GM12878 (cell line): ENCODE measurements around the gene MAMLD1. TPM values are rescaled to one million over a fixed set of nuclear protein-coding genes. Genes with fewer than 3 reads are reported as not detected.

Experiments
- ATAC-seq: fragments of 200-7000 bp; cut with Tn5 transposase; 3 replicates; pipeline ENCODE4 v1.9.1; 2020; ENCODE audit warnings: mild to moderate bottlenecking, moderate library complexity
- BruUV-seq: library from RNA; stranded (reverse); fragments of 400-500 nt; replicated peaks from 2 replicates; lab custom pipeline; 2021; lab: Mats Ljungman, UMichigan
- CTCF ChIA-PET: fragments of 300-600 bp; sonication (Branson Sonifier 250); formaldehyde crosslinking; extraction: SDS; loops from one replicate; lab custom pipeline; 2021; ENCODE audit warnings: inconsistent platforms; lab: Yijun Ruan, JAX
- POLR2A ChIA-PET: fragments of 350-600 bp; formaldehyde crosslinking; extraction: SDS; loops from one replicate; lab custom pipeline; 2021; ENCODE audit warnings: inconsistent platforms; lab: Charles Lee
- RAD21 ChIA-PET: fragments of 300-600 bp; sonication (Branson Sonifier 250); formaldehyde crosslinking; loops from one replicate; lab custom pipeline; 2023; ENCODE audit warnings: antibody characterized with exemption; ENCODE audit not compliant: unreplicated experiment; lab: Charles Lee
- SMC1A ChIA-PET: fragments of 300-600 bp; sonication (Branson Sonifier 250); formaldehyde crosslinking; loops from one replicate; lab custom pipeline; 2023; ENCODE audit not compliant: unreplicated experiment, uncharacterized antibody; lab: Charles Lee
- DNase-seq: peaks from one replicate; pipeline ENCODE4 v3.0.0-alpha.2; 2011; ENCODE audit warnings: low read depth, low spot score
- FAIRE-seq: peaks from 3 replicates; lab custom pipeline; 2011; peaks lifted over from hg19 to GRCh38; lab: Jason Lieb, UNC
- H2AFZ ChIP-seq: 2 replicates; pipeline ENCODE4 v1.6.0; 2011; ENCODE audit warnings: low read depth, low read length, control low read depth; ENCODE audit not compliant: control insufficient read depth
- H3K27ac ChIP-seq: 2 replicates; pipeline ENCODE4 v1.5.1; 2011; ENCODE audit warnings: control low read depth; ENCODE audit not compliant: control insufficient read depth, insufficient read depth
- H3K27me3 ChIP-seq, 2 experiments: replicated peaks in 1 of 2; 2 replicates each; pipeline versions ENCODE4 v1.6.0 to v1.6.1; 2011; ENCODE audit warnings: low read length in 1 of 2; ENCODE audit not compliant: control insufficient read depth in 2 of 2, insufficient read depth in 2 of 2
- H3K36me3 ChIP-seq, 2 experiments: 2 replicates each; pipeline ENCODE4 v1.5.1; 2011; ENCODE audit warnings: low read length in 1 of 2; ENCODE audit not compliant: control insufficient read depth in 2 of 2, insufficient read depth in 2 of 2
- H3K4me1 ChIP-seq: 2 replicates; pipeline ENCODE4 v1.6.1; 2011; ENCODE audit warnings: mild to moderate bottlenecking, low read length, moderate library complexity, mixed read lengths; ENCODE audit not compliant: control insufficient read depth, insufficient read depth
- H3K4me2 ChIP-seq: 2 replicates; pipeline ENCODE4 v1.6.0; 2011; ENCODE audit warnings: control low read depth; ENCODE audit not compliant: control insufficient read depth, insufficient read depth
- H3K4me3 ChIP-seq: fragments of 200-600 bp; sonication (generic); 2 replicates; pipeline ENCODE4 v1.5.1; 2016
- H3K79me2 ChIP-seq: 2 replicates; pipeline ENCODE4 v1.6.0; 2011; ENCODE audit warnings: low read length; ENCODE audit not compliant: control insufficient read depth, insufficient read depth
- H3K9ac ChIP-seq: 2 replicates; pipeline ENCODE4 v1.8.0; 2011; ENCODE audit warnings: low read length, control low read depth, mixed read lengths; ENCODE audit not compliant: control insufficient read depth, insufficient read depth
- H3K9me3 ChIP-seq: replicated peaks from 3 replicates; pipeline ENCODE4 v1.5.1; 2011; ENCODE audit warnings: mild to moderate bottlenecking, low read length; ENCODE audit not compliant: control insufficient read depth, insufficient read depth
- H4K20me1 ChIP-seq: 2 replicates; pipeline ENCODE4 v1.6.0; 2011; ENCODE audit not compliant: control insufficient read depth, insufficient read depth
- ESRRA ChIP-seq: IDR thresholded peaks from 2 replicates; pipeline ENCODE4 v1.6.1; 2012; ENCODE audit warnings: mild to moderate bottlenecking, low read length, improper control_type of control experiment
- MEF2A ChIP-seq: IDR thresholded peaks from 2 replicates; pipeline ENCODE4 v1.6.1; 2011; ENCODE audit warnings: low read depth, mild to moderate bottlenecking, low read length, moderate library complexity; ENCODE audit not compliant: insufficient read depth
- POLR2AphosphoS2 ChIP-seq: IDR thresholded peaks from 2 replicates; pipeline ENCODE4 v1.6.1; 2011; ENCODE audit warnings: low read depth, mild to moderate bottlenecking, low read length, improper control_type of control experiment, moderate library complexity
- RELA ChIP-seq: fragments of 450-650 bp; IDR thresholded peaks from 2 replicates; pipeline ENCODE4 v1.8.0; 2014; ENCODE audit warnings: borderline replicate concordance; ENCODE audit not compliant: partially characterized antibody
- WGBS: methylation state at CpG from one replicate; pipeline ENCODE4 v1.1.6; 2016; ENCODE audit warnings: low lambda C conversion rate; ENCODE audit not compliant: insufficient replicate concordance, insufficient coverage; ENCODE audit errors: missing lambda C conversion rate; 5-methylcytosine and 5-hydroxymethylcytosine counted together
- in situ Hi-C: fragments of 300-500 bp; cut with MboI; formaldehyde crosslinking; loops from 9 replicates; pipeline ENCODE4 v1.14.3; 2018; ENCODE audit warnings: mixed read lengths
- intact Hi-C: fragments of 100-400 bp; cut with micrococcal nuclease; formaldehyde crosslinking; loops from one replicate; pipeline ENCODE4 v1.14.2; 2022; ENCODE audit not compliant: unreplicated experiment
- polyA plus RNA-seq, 11 experiments: library from polyadenylated mRNA; depleted of rRNA in 4 of 11; unstranded in 6 of 11; stranded (reverse) in 5 of 11; fragments of >200 nt; fragmentation: Nextera tagmentation in 4 of 11; fragmentation: Illumina TruSeq in 1 of 11; extraction: Ambion mirVana in 4 of 11; extraction: Trizol in 1 of 11; gene quantifications; 1 replicate in 1 of 11; 2 replicates in 10 of 11; pipeline versions ENCODE4 v1.2.1 to v1.2.3, GENCODE V29; 2011 to 2016; ENCODE audit warnings: inconsistent platforms in 2 of 11, missing spikeins in 2 of 11, low read depth in 1 of 11
- total RNA-seq, 4 experiments: library from RNA; depleted of rRNA in 3 of 4; stranded (reverse); fragments of >200 nt in 3 of 4; fragmentation: Illumina TruSeq in 1 of 4; extraction: Trizol in 1 of 4; gene quantifications; 2 replicates each; pipeline versions ENCODE4 v1.2.1 to v1.2.3, GENCODE V29; 2013 to 2021
- TF ChIP-seq, protein P1 (sequence below): IDR thresholded peaks from 2 replicates; pipeline ENCODE4 v1.6.1; 2012; ENCODE audit warnings: low read depth, low read length, improper control_type of control experiment
- TF ChIP-seq, protein P2 (sequence below): IDR thresholded peaks from 2 replicates; pipeline ENCODE4 v1.6.1; 2011; ENCODE audit warnings: low read depth, low read length, improper control_type of control experiment, borderline replicate concordance

The MAMLD1 gene
- total and polyA plus RNA-seq, 10 of the 15 experiments (the other 5 are each of a cell fraction or from before 2014, with no cell fraction given) = 0.03 to 0.05 TPM; not detected in 8

DNA sequence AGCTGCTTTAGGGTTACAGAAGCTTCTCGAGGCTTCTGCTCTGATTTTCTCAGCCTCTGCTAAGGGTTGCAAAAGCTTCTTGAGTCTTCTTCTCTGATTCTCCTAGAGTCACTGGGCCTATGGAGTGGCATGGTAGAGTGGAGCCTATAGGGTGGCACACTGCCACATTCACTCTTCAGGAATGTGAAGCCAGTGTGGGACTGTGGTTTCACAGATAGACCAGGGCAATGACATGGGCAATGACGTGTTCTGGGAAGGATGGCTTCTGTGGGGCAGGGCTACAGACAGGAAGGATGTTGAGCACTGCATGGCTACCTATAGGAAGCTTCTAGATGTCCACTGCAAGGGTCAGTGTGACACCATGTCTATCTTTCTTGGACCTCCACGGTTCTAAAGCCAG, 11.0 kb upstream of the MAMLD1 start:
- DNase-seq (no peak), ATAC-seq (no peak), FAIRE-seq (no peak)
- TF ChIP-seq ESRRA (no peak), MEF2A (no peak)
- TF ChIP-seq, protein P1, sequence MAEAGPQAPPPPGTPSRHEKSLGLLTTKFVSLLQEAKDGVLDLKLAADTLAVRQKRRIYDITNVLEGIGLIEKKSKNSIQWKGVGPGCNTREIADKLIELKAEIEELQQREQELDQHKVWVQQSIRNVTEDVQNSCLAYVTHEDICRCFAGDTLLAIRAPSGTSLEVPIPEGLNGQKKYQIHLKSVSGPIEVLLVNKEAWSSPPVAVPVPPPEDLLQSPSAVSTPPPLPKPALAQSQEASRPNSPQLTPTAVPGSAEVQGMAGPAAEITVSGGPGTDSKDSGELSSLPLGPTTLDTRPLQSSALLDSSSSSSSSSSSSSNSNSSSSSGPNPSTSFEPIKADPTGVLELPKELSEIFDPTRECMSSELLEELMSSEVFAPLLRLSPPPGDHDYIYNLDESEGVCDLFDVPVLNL = no peak
- no peak overlapping the region for H3K4me3 ChIP-seq
- WGBS = 0% methylated on average over 3 of the region's 3 CpGs
- H3K27me3 ChIP-seq = no peaks in the 10 kb centered on the region; a peak in 1 of 4 replicates
- BruUV-seq = no TSS peak
- SMC1A ChIA-PET = no interaction called here
- no peaks in the 10 kb centered on the region for H4K20me1 ChIP-seq
- H3K9me3 ChIP-seq = no peaks in the 10 kb centered on the region; the same call in 2 of the 3 replicates
- no peaks in the 10 kb centered on the region for H3K4me1 ChIP-seq
- H3K27ac ChIP-seq = no peak overlapping the region
- no peaks in the 10 kb centered on the region for H3K36me3 ChIP-seq
- RAD21 ChIA-PET = no interaction called here
- in situ Hi-C loops (no loop called here), intact Hi-C loops (no loop called here)
- H2AFZ ChIP-seq = no peak overlapping the region
- H3K4me2 ChIP-seq = no peak overlapping the region
- CTCF ChIA-PET = no interaction called here
- H3K9ac ChIP-seq = no peak overlapping the region
- POLR2A ChIA-PET = no interaction called here
- H3K79me2 ChIP-seq = no peaks in the 10 kb centered on the region

DNA sequence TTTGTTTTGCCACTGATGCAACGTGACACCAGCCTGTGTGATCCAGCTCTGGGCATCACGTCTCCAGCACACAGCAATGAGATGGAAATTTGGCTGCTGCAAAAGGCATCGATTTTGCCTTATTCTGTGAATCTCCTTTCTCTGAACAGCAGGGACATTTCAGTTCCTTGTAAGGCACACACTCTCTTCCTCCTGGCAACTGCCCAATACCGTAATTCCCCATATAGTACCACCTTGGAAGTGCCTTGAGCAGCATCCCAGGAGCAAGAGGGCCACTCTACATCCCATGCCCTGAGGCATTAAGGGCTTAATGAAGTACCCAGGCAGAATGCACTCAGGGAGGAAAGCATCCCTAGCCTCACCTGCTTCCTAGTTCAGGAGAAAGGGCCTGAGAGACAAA, 10.5 kb upstream of the MAMLD1 start:
- no peaks in the 10 kb centered on the region; the same call in 2 of the 3 replicates for H3K9me3 ChIP-seq
- H3K4me3 ChIP-seq = no peak overlapping the region
- no peak for ATAC-seq
- H2AFZ ChIP-seq = no peak overlapping the region
- H4K20me1 ChIP-seq = no peaks in the 10 kb centered on the region
- FAIRE-seq = no peak
- in situ Hi-C loops (no loop called here), intact Hi-C loops (no loop called here)
- H3K79me2 ChIP-seq = no peaks in the 10 kb centered on the region
- SMC1A ChIA-PET = no interaction called here
- H3K27me3 ChIP-seq = no peaks in the 10 kb centered on the region; a peak in 1 of 4 replicates
- POLR2A ChIA-PET = no interaction called here
- DNase-seq = no peak
- WGBS = 27% methylated on average over 4 of the region's 4 CpGs
- no TSS peak for BruUV-seq
- no peak overlapping the region for H3K4me2 ChIP-seq
- H3K36me3 ChIP-seq = no peaks in the 10 kb centered on the region
- no peak overlapping the region for H3K9ac ChIP-seq
- CTCF ChIA-PET = interaction anchor here (1.3 kb wide), 1 partner anchor 14 kb away, joined by 3 read pairs; no protein-coding TSS in a partner anchor
- RAD21 ChIA-PET = no interaction called here
- TF ChIP-seq POLR2AphosphoS2 = no peak
- no peak for TF ChIP-seq RELA
- TF ChIP-seq, protein P2, sequence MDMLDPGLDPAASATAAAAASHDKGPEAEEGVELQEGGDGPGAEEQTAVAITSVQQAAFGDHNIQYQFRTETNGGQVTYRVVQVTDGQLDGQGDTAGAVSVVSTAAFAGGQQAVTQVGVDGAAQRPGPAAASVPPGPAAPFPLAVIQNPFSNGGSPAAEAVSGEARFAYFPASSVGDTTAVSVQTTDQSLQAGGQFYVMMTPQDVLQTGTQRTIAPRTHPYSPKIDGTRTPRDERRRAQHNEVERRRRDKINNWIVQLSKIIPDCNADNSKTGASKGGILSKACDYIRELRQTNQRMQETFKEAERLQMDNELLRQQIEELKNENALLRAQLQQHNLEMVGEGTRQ = no peak
- H3K4me1 ChIP-seq = no peaks in the 10 kb centered on the region
- H3K27ac ChIP-seq = no peak overlapping the region
